PC-3 (cell line): ENCODE results near the gene ADORA2A. TPM values are rescaled to one million over a fixed set of nuclear protein-coding genes. Genes with fewer than 3 reads are reported as not detected.
A peak's percentile ranks its signal among the peaks of the same experiment; 100 is the strongest.

Experiments
- ATAC-seq: fragments of 200-7000 bp; cut with Tn5 transposase; 2 replicates; pipeline ENCODE4 v1.9.1; 2020; ENCODE audit warnings: mild to moderate bottlenecking, moderate library complexity
- BruUV-seq: library from RNA; stranded (reverse); fragments of 400-500 nt; replicated peaks from 2 replicates; lab custom pipeline; 2021; lab: Mats Ljungman, UMichigan
- CTCF ChIA-PET: fragments of 300-600 bp; sonication (Branson Sonifier 250); formaldehyde crosslinking; loops from one replicate; lab custom pipeline; 2022; ENCODE audit warnings: antibody characterized with exemption; lab: Charles Lee
- POLR2A ChIA-PET: fragments of 300-600 bp; sonication (Branson Sonifier 250); formaldehyde crosslinking; loops from one replicate; lab custom pipeline; 2022; ENCODE audit warnings: antibody characterized with exemption; ENCODE audit not compliant: unreplicated experiment; lab: Charles Lee
- DNase-seq: peaks from one replicate; pipeline ENCODE4 v3.0.0-alpha.2; 2015
- H2AFZ ChIP-seq: fragments of 300-600 bp; sonication (generic); 2 replicates; pipeline ENCODE4 v1.6.0; 2016; ENCODE audit warnings: antibody characterized with exemption, low read length
- H3F3A ChIP-seq: fragments of 300-600 bp; sonication (generic); one replicate; pipeline ENCODE4 v1.6.0; 2017; ENCODE audit warnings: antibody characterized with exemption, low read length, control low read depth, mild to moderate bottlenecking; ENCODE audit not compliant: unreplicated experiment
- H3K27ac ChIP-seq: fragments of 300-600 bp; sonication (generic); 2 replicates; pipeline ENCODE4 v1.5.1; 2016; ENCODE audit warnings: mild to moderate bottlenecking, low read length
- H3K27me3 ChIP-seq: fragments of 300-600 bp; sonication (generic); 2 replicates; pipeline ENCODE4 v1.6.1; 2016; ENCODE audit warnings: low read length, mixed read lengths
- H3K36me3 ChIP-seq: fragments of 300-600 bp; sonication (generic); 2 replicates; pipeline ENCODE4 v1.6.1; 2016; ENCODE audit warnings: low read depth, mixed run types, low read length, mixed read lengths
- H3K4me1 ChIP-seq: fragments of 300-600 bp; sonication (generic); 2 replicates; pipeline ENCODE4 v1.5.1; 2016; ENCODE audit warnings: low read length; ENCODE audit not compliant: insufficient read depth
- H3K4me2 ChIP-seq: fragments of 300-600 bp; sonication (generic); 2 replicates; pipeline ENCODE4 v1.6.0; 2016; ENCODE audit warnings: low read length
- H3K4me3 ChIP-seq: fragments of 300-600 bp; sonication (generic); 2 replicates; pipeline ENCODE4 v1.5.1; 2016; ENCODE audit warnings: mild to moderate bottlenecking, low read length, mixed read lengths
- H3K79me2 ChIP-seq: fragments of 300-600 bp; sonication (generic); 2 replicates; pipeline ENCODE4 v1.6.1; 2017; ENCODE audit warnings: low read length, mixed read lengths
- H3K9ac ChIP-seq: fragments of 300-600 bp; sonication (generic); 2 replicates; pipeline ENCODE4 v1.6.0; 2016; ENCODE audit warnings: mild to moderate bottlenecking, low read length
- H3K9me2 ChIP-seq: fragments of 300-600 bp; sonication (generic); replicated peaks from 2 replicates; pipeline ENCODE4 v1.6.1; 2016; ENCODE audit warnings: mixed run types, low read length, mixed read lengths
- H3K9me3 ChIP-seq: fragments of 300-600 bp; sonication (generic); 2 replicates; pipeline ENCODE4 v1.6.1; 2016; ENCODE audit warnings: low read length, mixed read lengths
- H4K20me1 ChIP-seq: fragments of 300-600 bp; sonication (generic); 2 replicates; pipeline ENCODE4 v1.6.1; 2016; ENCODE audit warnings: low read length, mixed read lengths
- CTCF ChIP-seq: fragments of 300-600 bp; sonication (generic); conservative IDR thresholded peaks from 2 replicates; pipeline ENCODE4 v1.5.1; 2017; ENCODE audit warnings: antibody characterized with exemption, low read depth, mild to moderate bottlenecking, low read length
- EZH2 ChIP-seq: fragments of 300-600 bp; sonication (generic); IDR thresholded peaks from one replicate; pipeline ENCODE4 v1.6.1; 2017; ENCODE audit warnings: antibody characterized with exemption, mild to moderate bottlenecking, low read length; ENCODE audit not compliant: unreplicated experiment
- EZH2phosphoT487 ChIP-seq: fragments of 300-600 bp; sonication (generic); IDR thresholded peaks from 2 replicates; pipeline ENCODE4 v1.6.1; 2018; ENCODE audit warnings: mild to moderate bottlenecking, antibody characterized with exemption, low read length, borderline replicate concordance
- intact Hi-C: fragments of 100-400 bp; cut with micrococcal nuclease; formaldehyde crosslinking; loops from 2 replicates; pipeline ENCODE4 v1.9.0; 2023
- total RNA-seq: library from RNA; depleted of rRNA; stranded (reverse); fragments of >200 nt; gene quantifications from 2 replicates; pipeline ENCODE4 v1.2.3, GENCODE V29; 2014

ADORA2A gene
- total RNA-seq, 1 experiment from 2014 or later: 1.7 TPM

- peaks cover 13% of the 10 kb centered on the region for H3K4me1 ChIP-seq
- no peak for TF ChIP-seq EZH2phosphoT487
- TF ChIP-seq CTCF: no peak
- TF ChIP-seq EZH2: no peak
- no peak overlapping the region for H3K4me2 ChIP-seq
- intact Hi-C loops: no loop called here
- H2AFZ ChIP-seq: no peak overlapping the region
- H3K9me3 ChIP-seq: no peaks in the 10 kb centered on the region
- no peaks in the 10 kb centered on the region for H4K20me1 ChIP-seq
- no peak overlapping the region for H3K4me3 ChIP-seq
- ChIA-PET POLR2A (no interaction called here), CTCF (no interaction called here)
- no peak overlapping the region for H3K27ac ChIP-seq
- H3K9me2 ChIP-seq: no peaks in the 10 kb centered on the region
- no peaks in the 10 kb centered on the region for H3F3A ChIP-seq
- H3K27me3 ChIP-seq: no peaks in the 10 kb centered on the region
- no peaks in the 10 kb centered on the region for H3K79me2 ChIP-seq
- ATAC-seq (no peak), DNase-seq (no peak)
- no peaks in the 10 kb centered on the region for H3K36me3 ChIP-seq
- H3K9ac ChIP-seq: no peak overlapping the region
- no TSS peak for BruUV-seq
Measured at GRCh38 chr22:24473284-24473683, 45.9 kb downstream of the ADORA2A start.

GRCh38 chr22:24474221-24474620 lies 46.8 kb downstream of the ADORA2A start:
- no TSS peak for BruUV-seq
- peak overlapping the region; percentile 16 for H2AFZ ChIP-seq
- no peaks in the 10 kb centered on the region for H3K79me2 ChIP-seq
- no peak overlapping the region for H3K4me3 ChIP-seq
- 0 out of 2 replicates have a peak overlapping the region, but pooled peaks have one; percentile 9 for H3K4me2 ChIP-seq
- no peak for TF ChIP-seq EZH2phosphoT487
- no peak for TF ChIP-seq EZH2
- TF ChIP-seq CTCF: no peak
- peaks cover 13% of the 10 kb centered on the region for H3K4me1 ChIP-seq
- H3K27me3 ChIP-seq: no peaks in the 10 kb centered on the region
- no peaks in the 10 kb centered on the region for H3K36me3 ChIP-seq
- ChIA-PET POLR2A (no interaction called here), CTCF (no interaction called here)
- no peak overlapping the region for H3K9ac ChIP-seq
- DNase-seq: peak; percentile 84
- no peaks in the 10 kb centered on the region for H3F3A ChIP-seq
- intact Hi-C loops: no loop called here
- no peaks in the 10 kb centered on the region for H4K20me1 ChIP-seq
- H3K9me2 ChIP-seq: no peaks in the 10 kb centered on the region
- peak; percentile 88 for ATAC-seq
- no peaks in the 10 kb centered on the region for H3K9me3 ChIP-seq
- H3K27ac ChIP-seq: 0 out of 2 replicates have a peak overlapping the region, but pooled peaks have one; percentile 2

GRCh38 chr22:24474649-24475255 lies 47.4 kb downstream of the ADORA2A start:
- H3K9me3 ChIP-seq: no peaks in the 10 kb centered on the region
- H3K9ac ChIP-seq: no peak overlapping the region
- H3K9me2 ChIP-seq: no peaks in the 10 kb centered on the region
- H3K27ac ChIP-seq: no peak overlapping the region
- no peak for TF ChIP-seq EZH2
- no peak for TF ChIP-seq CTCF
- TF ChIP-seq EZH2phosphoT487: no peak
- H3K36me3 ChIP-seq: no peaks in the 10 kb centered on the region
- no peaks in the 10 kb centered on the region for H4K20me1 ChIP-seq
- ATAC-seq: no peak
- H2AFZ ChIP-seq: no peak overlapping the region; the same call in 1 of the 2 replicates
- ChIA-PET POLR2A (no interaction called here), CTCF (no interaction called here)
- no peak for DNase-seq
- intact Hi-C loops: no loop called here
- H3K4me3 ChIP-seq: no peak overlapping the region
- 0 out of 2 replicates have a peak overlapping the region, but pooled peaks have one; percentile 9 for H3K4me2 ChIP-seq
- BruUV-seq: no TSS peak
- no peaks in the 10 kb centered on the region for H3K79me2 ChIP-seq
- H3F3A ChIP-seq: no peaks in the 10 kb centered on the region
- H3K27me3 ChIP-seq: no peaks in the 10 kb centered on the region
- peaks cover 13% of the 10 kb centered on the region for H3K4me1 ChIP-seq
